NT2/D1 (cell line): ENCODE measurements around the gene HDX.

Experiments used
- SUZ12 ChIP-seq: IDR thresholded peaks from 2 replicates; pipeline ENCODE4 v1.6.1; 2011; ENCODE audit not compliant: insufficient read length, insufficient read depth; ENCODE audit errors: extremely low read depth
- YY1 ChIP-seq: IDR thresholded peaks from 2 replicates; pipeline ENCODE4 v1.6.1; 2011; ENCODE audit not compliant: insufficient read length, insufficient read depth
- ZNF274 ChIP-seq: IDR thresholded peaks from 2 replicates; pipeline ENCODE4 v1.6.1; 2011; ENCODE audit warnings: mild to moderate bottlenecking, low read depth, low read length

GRCh38 chrX:84415140-84415539 is 87.1 kb downstream of the HDX start:
- TF ChIP-seq YY1: no peak
- no peak for TF ChIP-seq ZNF274
- TF ChIP-seq SUZ12: no peak
